ENCODE data around the gene SAP130.

The SAP130 gene

GRCh38 chr2:128064353-128064752, 36.5 kb upstream of the SAP130 start:
- WGBS (ENCODE audit: extremely low coverage, insufficient coverage, insufficient read length), result no CpG with 5 or more reads among the region's 1 CpG
- DNase-seq, result peak in 1 of 2 donors; percentile 20
- H3K9me3 ChIP-seq (ENCODE audit: insufficient read depth, low read depth, low read length), result no peaks in the 10 kb centered on the region
- no peaks in the 10 kb centered on the region for H3K36me3 ChIP-seq (ENCODE audit: control insufficient read depth in 1 of 2, insufficient read depth in 2 of 2, low read length in 2 of 2)
- H3K79me2 ChIP-seq (ENCODE audit: control insufficient read depth, insufficient read depth, low read length, poor library complexity), result no peaks in the 10 kb centered on the region
- H3K18ac ChIP-seq (ENCODE audit: low read length), result no peak overlapping the region
- no peak overlapping the region for H3K23ac ChIP-seq (ENCODE audit: low read length)
- H3K4me1 ChIP-seq (ENCODE audit: control insufficient read depth in 1 of 2, insufficient read depth in 2 of 2, low read length in 2 of 2), result no peaks in the 10 kb centered on the region
- H4K8ac ChIP-seq (ENCODE audit: low read depth, low read length), result no peak overlapping the region
- H3K79me1 ChIP-seq (ENCODE audit: low read length), result no peaks in the 10 kb centered on the region
- no peak overlapping the region for H3K27ac ChIP-seq (ENCODE audit: low read depth, low read length)
- H3K27me3 ChIP-seq (ENCODE audit: insufficient read depth, low read length), result no peaks in the 10 kb centered on the region
- no peak overlapping the region for H2BK12ac ChIP-seq (ENCODE audit: low read length)
- no peak overlapping the region for H3K9ac ChIP-seq (ENCODE audit: low read length)
- no peak overlapping the region for H2BK120ac ChIP-seq (ENCODE audit: insufficient read depth, low read length, poor library complexity)
- H3K14ac ChIP-seq (ENCODE audit: low read length), result no peak overlapping the region
- no peak overlapping the region for H3K4me2 ChIP-seq (ENCODE audit: low read length)
- H3K4me3 ChIP-seq (ENCODE audit: low read depth, low read length), result no peak overlapping the region
- no peak overlapping the region for H2BK5ac ChIP-seq (ENCODE audit: low read depth, low read length, poor library complexity)
- no peak overlapping the region for H3K4ac ChIP-seq (ENCODE audit: low read depth, low read length)
- no peak overlapping the region for H2AFZ ChIP-seq (ENCODE audit: insufficient read depth, low read length, poor library complexity)
- no peak overlapping the region for H4K12ac ChIP-seq (ENCODE audit: low read depth, low read length)
- H4K91ac ChIP-seq (ENCODE audit: low read depth, low read length), result no peak overlapping the region
- no peak overlapping the region for H2AK5ac ChIP-seq (ENCODE audit: low read length)

- Histone ChIP-seq H3K27ac (ENCODE audit: low read depth, low read length) (no peak overlapping the region), H3K79me1 (ENCODE audit: low read length) (no peaks in the 10 kb centered on the region), H3K14ac (ENCODE audit: low read length) (no peak overlapping the region), H3K4me3 (ENCODE audit: low read depth, low read length) (no peak overlapping the region), H3K18ac (ENCODE audit: low read length) (no peak overlapping the region), H3K4me1 (ENCODE audit: control insufficient read depth in 1 of 2, insufficient read depth in 2 of 2, low read length in 2 of 2) (no peaks in the 10 kb centered on the region), H3K4me2 (ENCODE audit: low read length) (no peak overlapping the region), H3K4ac (ENCODE audit: low read depth, low read length) (no peak overlapping the region), H2AK5ac (ENCODE audit: low read length) (no peak overlapping the region), H3K36me3 (ENCODE audit: control insufficient read depth in 1 of 2, insufficient read depth in 2 of 2, low read length in 2 of 2) (no peaks in the 10 kb centered on the region), H3K9me3 (ENCODE audit: insufficient read depth, low read depth, low read length) (no peaks in the 10 kb centered on the region), H4K12ac (ENCODE audit: low read depth, low read length) (no peak overlapping the region), H3K27me3 (ENCODE audit: insufficient read depth, low read length) (no peaks in the 10 kb centered on the region), H2BK12ac (ENCODE audit: low read length) (no peak overlapping the region), H4K91ac (ENCODE audit: low read depth, low read length) (no peak overlapping the region), H4K8ac (ENCODE audit: low read depth, low read length) (no peak overlapping the region), H3K23ac (ENCODE audit: low read length) (no peak overlapping the region), H2BK5ac (ENCODE audit: low read depth, low read length, poor library complexity) (no peak overlapping the region), H2BK120ac (ENCODE audit: insufficient read depth, low read length, poor library complexity) (no peak overlapping the region), H3K9ac (ENCODE audit: low read length) (no peak overlapping the region), H2AFZ (ENCODE audit: insufficient read depth, low read length, poor library complexity) (no peak overlapping the region), H3K79me2 (ENCODE audit: control insufficient read depth, insufficient read depth, low read length, poor library complexity) (no peaks in the 10 kb centered on the region)
- no peak for DNase-seq
- whole genome bisulfite sequencing (ENCODE audit: extremely low coverage, insufficient coverage, insufficient read length), result no CpG with 5 or more reads among the region's 8 CpGs
These were observed 34.7 kb upstream of the SAP130 start for GRCh38 chr2:128062571-128062970.

GRCh38 chr2:128058114-128058513, 30.3 kb upstream of the SAP130 start:
- H3K14ac ChIP-seq (ENCODE audit: low read length), result no peak overlapping the region
- no peaks in the 10 kb centered on the region for H3K79me1 ChIP-seq (ENCODE audit: low read length)
- H4K91ac ChIP-seq (ENCODE audit: low read depth, low read length), result no peak overlapping the region
- no peak overlapping the region for H3K4me2 ChIP-seq (ENCODE audit: low read length)
- H3K18ac ChIP-seq (ENCODE audit: low read length), result no peak overlapping the region
- no peaks in the 10 kb centered on the region for H3K36me3 ChIP-seq (ENCODE audit: control insufficient read depth in 1 of 2, insufficient read depth in 2 of 2, low read length in 2 of 2)
- H3K4me3 ChIP-seq (ENCODE audit: low read depth, low read length), result no peak overlapping the region
- H4K12ac ChIP-seq (ENCODE audit: low read depth, low read length), result no peak overlapping the region
- no CpG with 5 or more reads among the region's 2 CpGs for WGBS (ENCODE audit: extremely low coverage, insufficient coverage, insufficient read length)
- no peak overlapping the region for H3K23ac ChIP-seq (ENCODE audit: low read length)
- H3K27ac ChIP-seq (ENCODE audit: low read depth, low read length), result no peak overlapping the region
- H3K4ac ChIP-seq (ENCODE audit: low read depth, low read length), result no peak overlapping the region
- H2BK12ac ChIP-seq (ENCODE audit: low read length), result no peak overlapping the region
- H4K8ac ChIP-seq (ENCODE audit: low read depth, low read length), result no peak overlapping the region
- H2AFZ ChIP-seq (ENCODE audit: insufficient read depth, low read length, poor library complexity), result no peak overlapping the region
- no peaks in the 10 kb centered on the region for H3K4me1 ChIP-seq (ENCODE audit: control insufficient read depth in 1 of 2, insufficient read depth in 2 of 2, low read length in 2 of 2)
- peaks cover 2% of the 10 kb centered on the region for H3K9me3 ChIP-seq (ENCODE audit: insufficient read depth, low read depth, low read length)
- no peaks in the 10 kb centered on the region for H3K79me2 ChIP-seq (ENCODE audit: control insufficient read depth, insufficient read depth, low read length, poor library complexity)
- no peak for DNase-seq
- no peaks in the 10 kb centered on the region for H3K27me3 ChIP-seq (ENCODE audit: insufficient read depth, low read length)
- no peak overlapping the region for H3K9ac ChIP-seq (ENCODE audit: low read length)
- H2BK120ac ChIP-seq (ENCODE audit: insufficient read depth, low read length, poor library complexity), result no peak overlapping the region
- H2AK5ac ChIP-seq (ENCODE audit: low read length), result no peak overlapping the region
- no peak overlapping the region for H2BK5ac ChIP-seq (ENCODE audit: low read depth, low read length, poor library complexity)

DNA sequence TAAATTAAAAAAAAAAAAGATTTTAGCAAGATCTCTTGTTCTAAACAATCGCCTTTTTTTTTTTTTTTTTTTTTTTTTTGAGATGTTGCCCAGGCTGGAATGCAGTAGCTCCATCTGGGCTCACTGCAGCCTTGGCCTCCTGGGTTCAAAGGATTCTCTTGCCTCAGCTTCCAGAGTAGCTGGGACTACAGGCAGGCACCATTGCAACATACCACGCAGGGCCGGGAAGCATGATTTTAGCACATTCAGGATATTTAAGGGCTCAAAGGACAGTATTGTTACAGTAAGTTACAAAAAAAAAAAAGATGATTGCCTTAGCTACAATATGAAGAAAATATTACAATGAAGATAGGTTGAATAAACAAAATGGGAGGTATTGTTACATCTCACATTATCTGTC, 29.5 kb upstream of the SAP130 start:
- Histone ChIP-seq H2BK120ac (ENCODE audit: insufficient read depth, low read length, poor library complexity) (no peak overlapping the region), H3K14ac (ENCODE audit: low read length) (no peak overlapping the region), H2AFZ (ENCODE audit: insufficient read depth, low read length, poor library complexity) (no peak overlapping the region), H3K27ac (ENCODE audit: low read depth, low read length) (no peak overlapping the region), H3K4me1 (ENCODE audit: control insufficient read depth in 1 of 2, insufficient read depth in 2 of 2, low read length in 2 of 2) (no peaks in the 10 kb centered on the region), H3K18ac (ENCODE audit: low read length) (no peak overlapping the region), H3K27me3 (ENCODE audit: insufficient read depth, low read length) (no peaks in the 10 kb centered on the region), H3K9me3 (ENCODE audit: insufficient read depth, low read depth, low read length) (peaks cover 2% of the 10 kb centered on the region), H2BK5ac (ENCODE audit: low read depth, low read length, poor library complexity) (no peak overlapping the region), H3K79me2 (ENCODE audit: control insufficient read depth, insufficient read depth, low read length, poor library complexity) (no peaks in the 10 kb centered on the region), H3K4ac (ENCODE audit: low read depth, low read length) (no peak overlapping the region), H3K36me3 (ENCODE audit: control insufficient read depth in 1 of 2, insufficient read depth in 2 of 2, low read length in 2 of 2) (no peaks in the 10 kb centered on the region), H2BK12ac (ENCODE audit: low read length) (no peak overlapping the region), H2AK5ac (ENCODE audit: low read length) (no peak overlapping the region), H3K79me1 (ENCODE audit: low read length) (no peaks in the 10 kb centered on the region), H4K12ac (ENCODE audit: low read depth, low read length) (no peak overlapping the region), H3K23ac (ENCODE audit: low read length) (no peak overlapping the region), H4K91ac (ENCODE audit: low read depth, low read length) (no peak overlapping the region), H3K4me2 (ENCODE audit: low read length) (no peak overlapping the region), H3K9ac (ENCODE audit: low read length) (no peak overlapping the region), H4K8ac (ENCODE audit: low read depth, low read length) (no peak overlapping the region), H3K4me3 (ENCODE audit: low read depth, low read length) (no peak overlapping the region)
- WGBS (ENCODE audit: extremely low coverage, insufficient coverage, insufficient read length), result no CpG with 5 or more reads among the region's 3 CpGs
- DNase-seq, result no peak

All from trophoblast cell (in vitro differentiated cells and primary cell).